HEK293 (cell line): ENCODE data around the gene GRB10.

Experiments used
- ATF2 ChIP-seq: fragments of 450-650 bp; formaldehyde crosslinking; IDR thresholded peaks from 2 replicates; pipeline ENCODE4 v1.5.1; 2016; ENCODE audit warnings: missing biosample characterization, missing genetic modification characterization, low read depth
- CTCF ChIP-seq: fragments of 450-650 bp; formaldehyde crosslinking; IDR thresholded peaks from 2 replicates; pipeline ENCODE4 v1.5.1; 2016; ENCODE audit warnings: missing biosample characterization, missing genetic modification characterization
- ELK4 ChIP-seq: IDR thresholded peaks from 2 replicates; pipeline ENCODE4 v1.6.1; 2011; ENCODE audit warnings: mild to moderate bottlenecking, low read depth, low read length, borderline replicate concordance
- IKZF3 ChIP-seq: fragments of 450-650 bp; IDR thresholded peaks from 2 replicates; pipeline ENCODE4 v1.5.0; 2018; ENCODE audit warnings: missing biosample characterization, mild to moderate bottlenecking, missing genetic modification characterization, moderate library complexity
- INSM2 ChIP-seq: fragments of 450-650 bp; formaldehyde crosslinking; IDR thresholded peaks from 2 replicates; pipeline ENCODE4 v1.5.1; 2016; ENCODE audit warnings: missing biosample characterization, missing genetic modification characterization
- TCF7L2 ChIP-seq: IDR thresholded peaks from 2 replicates; pipeline ENCODE4 v1.6.1; 2011; ENCODE audit warnings: low read depth, mild to moderate bottlenecking, inconsistent platforms, low read length, moderate library complexity, borderline replicate concordance
- ZNF311 ChIP-seq: fragments of 450-650 bp; formaldehyde crosslinking; IDR thresholded peaks from 2 replicates; pipeline ENCODE4 v1.5.1; 2017; ENCODE audit warnings: missing biosample characterization, missing genetic modification characterization, borderline replicate concordance
- ZNF561 ChIP-seq: fragments of 450-650 bp; IDR thresholded peaks from 2 replicates; pipeline ENCODE4 v1.5.1; 2018; ENCODE audit warnings: missing biosample characterization, missing genetic modification characterization, borderline replicate concordance
- ZNF596 ChIP-seq: fragments of 450-650 bp; IDR thresholded peaks from 2 replicates; pipeline ENCODE4 v1.5.0; 2018; ENCODE audit warnings: missing biosample characterization, mild to moderate bottlenecking, missing genetic modification characterization, moderate library complexity
- ZNF629 ChIP-seq: fragments of 450-650 bp; formaldehyde crosslinking; IDR thresholded peaks from 2 replicates; pipeline ENCODE4 v1.5.1; 2017; ENCODE audit warnings: missing biosample characterization, missing genetic modification characterization

GRCh38 chr7:50614721-50615518 is 167.8 kb downstream of the GRB10 start:
- TF ChIP-seq ZNF561 (tag by site-specific recombination) = no peak
- TF ChIP-seq CTCF (tag by site-specific recombination) = no peak
- no peak for TF ChIP-seq ELK4
- no peak for TF ChIP-seq ZNF629
- TF ChIP-seq ZNF596 (tag by site-specific recombination) = no peak
- TF ChIP-seq INSM2 (tag by site-specific recombination) = no peak
- TF ChIP-seq ZNF311 (tag by site-specific recombination) = no peak
- no peak for TF ChIP-seq IKZF3 (tag by site-specific recombination)
- TF ChIP-seq TCF7L2 = no peak
- TF ChIP-seq ATF2 (tag by site-specific recombination) = no peak
